ENCODE data around the gene ZNF23. TPM values are rescaled to one million over a fixed set of nuclear protein-coding genes. Genes with fewer than 3 reads are reported as not detected.
A peak's percentile ranks its signal among the peaks of the same experiment; 100 is the strongest.

The ZNF23 gene
- total RNA-seq (2021; ENCODE audit: unreplicated experiment) (11.1 TPM), Bru-seq, nascent RNA (percentile 84 among the genes with signal in this experiment), BruChase-seq, experiment 1, labeled RNA remaining after a 6-hour chase (percentile 72 among the genes with signal in this experiment), BruChase-seq, experiment 2, labeled RNA remaining after a 2-hour chase (percentile 81 among the genes with signal in this experiment)
- 7.8 and 9.6 TPM in 2 replicates for polyA plus RNA-seq (2012)
- long read RNA-seq, full-length matches to known transcripts = 1 of 15 reads
- long read RNA-seq, partial matches to known transcripts = 1 of 15 reads
- long read RNA-seq, other reads (novel, unspliced or antisense) = 13 of 15 reads

DNA sequence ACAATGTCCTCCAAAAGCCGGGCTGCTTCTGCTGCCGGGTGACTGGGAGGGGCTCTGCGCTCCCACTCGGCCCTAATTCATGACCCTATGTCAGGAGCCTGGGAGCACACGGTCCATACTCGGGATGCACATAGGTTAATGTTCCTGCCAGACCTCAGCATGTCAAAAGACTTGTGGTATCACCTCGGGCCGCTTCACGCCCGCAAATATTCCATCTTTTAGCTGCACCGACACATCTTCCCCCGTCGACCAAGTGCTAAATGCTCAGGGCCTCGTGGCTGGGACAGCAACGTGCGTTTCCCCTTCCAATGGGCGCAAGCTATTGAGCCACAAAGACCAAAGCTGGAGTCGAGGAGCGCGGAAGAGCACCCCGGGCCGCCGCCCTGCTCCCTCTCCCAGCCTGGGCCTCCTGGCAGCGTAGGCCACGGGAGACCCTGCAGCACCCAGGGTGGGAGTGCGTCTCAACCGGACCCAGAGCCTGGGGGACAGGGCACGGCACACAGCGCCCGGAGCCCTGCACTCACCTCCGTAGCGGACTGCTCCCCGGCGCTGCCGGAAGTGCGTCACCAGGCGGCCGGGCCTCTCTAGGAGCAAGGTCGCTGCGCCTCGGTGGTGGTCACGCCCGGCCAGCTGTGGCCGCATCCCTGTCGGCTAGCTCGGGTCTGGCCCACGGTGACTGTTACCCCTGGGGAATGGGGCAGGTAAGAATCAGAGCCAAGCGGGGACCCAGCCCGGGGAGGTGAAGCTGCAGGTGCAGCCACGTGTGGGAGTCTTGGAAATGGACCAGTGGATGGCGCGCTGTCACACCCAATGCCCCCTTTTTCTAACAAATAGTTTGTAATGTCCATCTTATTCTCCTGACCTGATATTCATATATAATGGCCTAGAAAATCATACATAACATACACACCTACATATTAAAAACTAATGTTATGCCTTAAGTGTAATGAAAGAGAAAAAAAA is at the start of gene ZNF23:
Gene ZNF23 (minus strand): TSS at position 562 of the 963 bp plus-strand sequence. CDS start 5,451 bp downstream, outside the sequence.
- H3K4me2 ChIP-seq (ENCODE audit: low read length) = peak within 1 kb of the TSS; percentile 91
- 0 out of 2 replicates have a peak, but pooled peaks cover 6% of the 10 kb centered on the region for H4K20me1 ChIP-seq (ENCODE audit: insufficient read depth)
- DNase-seq (ENCODE audit: low read depth, low spot score) (peak; percentile 57), ATAC-seq (peak; percentile 99)
- no peaks in the 10 kb centered on the region for H3K27me3 ChIP-seq (ENCODE audit: insufficient read depth, low read length)
- intact Hi-C loops (cut with micrococcal nuclease) = loop anchor here (1.0 kb wide), 1 partner anchor 22 kb away; no protein-coding TSS in a partner anchor
- POLR2A ChIA-PET = interaction anchor here (1.0 to 2.2 kb wide), 4 partner anchors 12 to 149 kb away, joined by 3 to 11 read pairs (median 3); no protein-coding TSS in a partner anchor
- RAD21 ChIA-PET (ENCODE audit: low non-redundant PET in 1 of 2, low total read pairs in 2 of 2, uncharacterized antibody in 2 of 2, unreplicated experiment in 2 of 2) = interaction anchor here in 1 of 2 experiments (1.3 kb wide), 1 partner anchor 13 kb away, joined by 5 read pairs; no protein-coding TSS in a partner anchor
- TSS peak; percentile 79 for BruUV-seq (replicated peaks)
- peak within 1 kb of the TSS; percentile 41 for H2AFZ ChIP-seq (ENCODE audit: low read depth, low read length, poor library complexity, severe bottlenecking)
- CTCF ChIA-PET = interaction anchor here (1.0 kb wide), 2 partner anchors 17 to 37 kb away, joined by 3 to 5 read pairs; no protein-coding TSS in a partner anchor
- peaks cover 27% of the 10 kb centered on the region for H3K79me2 ChIP-seq (ENCODE audit: insufficient read depth, low read length)
- no peaks in the 10 kb centered on the region for H3K9me2 ChIP-seq (ENCODE audit: insufficient read depth)
- H3K4me1 ChIP-seq (ENCODE audit: control insufficient read depth in 1 of 2, insufficient read depth in 2 of 2, low read length in 2 of 2) = peaks cover 3 to 15% of the 10 kb centered on the region in 2 experiments; a peak in 3 of 4 replicates
- peak within 1 kb of the TSS; percentile 92 to 95 for H3K4me3 ChIP-seq (replicated peaks in 1 of 2; ENCODE audit: low read depth in 1 of 2, low read length in 2 of 2)
- H3K9me3 ChIP-seq (ENCODE audit: control insufficient read depth in 1 of 2, insufficient read depth in 1 of 2, low read depth in 1 of 2, low read length in 2 of 2) = no peaks in the 10 kb centered on the region
- H3K27ac ChIP-seq (ENCODE audit: low read depth, low read length) = peak within 1 kb of the TSS; percentile 50
- H3K9ac ChIP-seq (ENCODE audit: low read length) = peak within 1 kb of the TSS; percentile 96
- H3K36me3 ChIP-seq (ENCODE audit: control insufficient read depth in 1 of 2, insufficient read depth in 2 of 2, low read length in 2 of 2) = no peaks in the 10 kb centered on the region
- TF ChIP-seq, protein P1, sequence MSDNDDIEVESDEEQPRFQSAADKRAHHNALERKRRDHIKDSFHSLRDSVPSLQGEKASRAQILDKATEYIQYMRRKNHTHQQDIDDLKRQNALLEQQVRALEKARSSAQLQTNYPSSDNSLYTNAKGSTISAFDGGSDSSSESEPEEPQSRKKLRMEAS (IDR thresholded peaks at IDR 0.05) = peak; percentile 85
- TF ChIP-seq EZH2 (IDR thresholded peaks at IDR 0.05) (no peak), SP1 (IDR thresholded peaks at IDR 0.05; ENCODE audit: low read depth) (no peak; the same call in 1 of the 2 replicates), EGR1 (IDR thresholded peaks at IDR 0.05; ENCODE audit: low read depth) (no peak), POLR2A (IDR thresholded peaks at IDR 0.05; ENCODE audit: borderline replicate concordance, extremely low read depth, insufficient read depth, insufficient read length) (peak; percentile 76), SRF (IDR thresholded peaks at IDR 0.05; ENCODE audit: low read depth) (peak; percentile 85), RAD21 (IDR thresholded peaks at IDR 0.05; ENCODE audit: low read depth) (peak; percentile 50; the same call in 1 of the 2 replicates), POLR2AphosphoS5 (IDR thresholded peaks at IDR 0.05; ENCODE audit: low read depth, low read length) (peak; percentile 95), SIN3A (IDR thresholded peaks at IDR 0.05; ENCODE audit: low read depth) (peak; percentile 95), YY1 (IDR thresholded peaks at IDR 0.05; ENCODE audit: extremely low read depth, insufficient replicate concordance, low read depth, low read length) (peak; percentile 80), ELF1 (IDR thresholded peaks at IDR 0.05; ENCODE audit: borderline replicate concordance, low read depth) (no peak; the same call in 1 of the 2 replicates), CEBPB (IDR thresholded peaks at IDR 0.05; ENCODE audit: low read depth) (no peak)
- TF ChIP-seq, protein P2, sequence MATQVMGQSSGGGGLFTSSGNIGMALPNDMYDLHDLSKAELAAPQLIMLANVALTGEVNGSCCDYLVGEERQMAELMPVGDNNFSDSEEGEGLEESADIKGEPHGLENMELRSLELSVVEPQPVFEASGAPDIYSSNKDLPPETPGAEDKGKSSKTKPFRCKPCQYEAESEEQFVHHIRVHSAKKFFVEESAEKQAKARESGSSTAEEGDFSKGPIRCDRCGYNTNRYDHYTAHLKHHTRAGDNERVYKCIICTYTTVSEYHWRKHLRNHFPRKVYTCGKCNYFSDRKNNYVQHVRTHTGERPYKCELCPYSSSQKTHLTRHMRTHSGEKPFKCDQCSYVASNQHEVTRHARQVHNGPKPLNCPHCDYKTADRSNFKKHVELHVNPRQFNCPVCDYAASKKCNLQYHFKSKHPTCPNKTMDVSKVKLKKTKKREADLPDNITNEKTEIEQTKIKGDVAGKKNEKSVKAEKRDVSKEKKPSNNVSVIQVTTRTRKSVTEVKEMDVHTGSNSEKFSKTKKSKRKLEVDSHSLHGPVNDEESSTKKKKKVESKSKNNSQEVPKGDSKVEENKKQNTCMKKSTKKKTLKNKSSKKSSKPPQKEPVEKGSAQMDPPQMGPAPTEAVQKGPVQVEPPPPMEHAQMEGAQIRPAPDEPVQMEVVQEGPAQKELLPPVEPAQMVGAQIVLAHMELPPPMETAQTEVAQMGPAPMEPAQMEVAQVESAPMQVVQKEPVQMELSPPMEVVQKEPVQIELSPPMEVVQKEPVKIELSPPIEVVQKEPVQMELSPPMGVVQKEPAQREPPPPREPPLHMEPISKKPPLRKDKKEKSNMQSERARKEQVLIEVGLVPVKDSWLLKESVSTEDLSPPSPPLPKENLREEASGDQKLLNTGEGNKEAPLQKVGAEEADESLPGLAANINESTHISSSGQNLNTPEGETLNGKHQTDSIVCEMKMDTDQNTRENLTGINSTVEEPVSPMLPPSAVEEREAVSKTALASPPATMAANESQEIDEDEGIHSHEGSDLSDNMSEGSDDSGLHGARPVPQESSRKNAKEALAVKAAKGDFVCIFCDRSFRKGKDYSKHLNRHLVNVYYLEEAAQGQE (IDR thresholded peaks at IDR 0.05; ENCODE audit: low read depth) = no peak
- TF ChIP-seq, protein P3, sequence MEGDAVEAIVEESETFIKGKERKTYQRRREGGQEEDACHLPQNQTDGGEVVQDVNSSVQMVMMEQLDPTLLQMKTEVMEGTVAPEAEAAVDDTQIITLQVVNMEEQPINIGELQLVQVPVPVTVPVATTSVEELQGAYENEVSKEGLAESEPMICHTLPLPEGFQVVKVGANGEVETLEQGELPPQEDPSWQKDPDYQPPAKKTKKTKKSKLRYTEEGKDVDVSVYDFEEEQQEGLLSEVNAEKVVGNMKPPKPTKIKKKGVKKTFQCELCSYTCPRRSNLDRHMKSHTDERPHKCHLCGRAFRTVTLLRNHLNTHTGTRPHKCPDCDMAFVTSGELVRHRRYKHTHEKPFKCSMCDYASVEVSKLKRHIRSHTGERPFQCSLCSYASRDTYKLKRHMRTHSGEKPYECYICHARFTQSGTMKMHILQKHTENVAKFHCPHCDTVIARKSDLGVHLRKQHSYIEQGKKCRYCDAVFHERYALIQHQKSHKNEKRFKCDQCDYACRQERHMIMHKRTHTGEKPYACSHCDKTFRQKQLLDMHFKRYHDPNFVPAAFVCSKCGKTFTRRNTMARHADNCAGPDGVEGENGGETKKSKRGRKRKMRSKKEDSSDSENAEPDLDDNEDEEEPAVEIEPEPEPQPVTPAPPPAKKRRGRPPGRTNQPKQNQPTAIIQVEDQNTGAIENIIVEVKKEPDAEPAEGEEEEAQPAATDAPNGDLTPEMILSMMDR (IDR thresholded peaks at IDR 0.05 in 2 of 3, conservative IDR thresholded peaks at IDR 0.05 in 1 of 3; ENCODE audit: borderline replicate concordance in 1 of 3, insufficient read depth in 1 of 3, low read depth in 2 of 3, low read length in 2 of 3) = 0 out of 6 replicates have a peak, but pooled peaks of 2 of the 3 experiments have one; percentile 14 to 18
- TF ChIP-seq, protein P4, sequence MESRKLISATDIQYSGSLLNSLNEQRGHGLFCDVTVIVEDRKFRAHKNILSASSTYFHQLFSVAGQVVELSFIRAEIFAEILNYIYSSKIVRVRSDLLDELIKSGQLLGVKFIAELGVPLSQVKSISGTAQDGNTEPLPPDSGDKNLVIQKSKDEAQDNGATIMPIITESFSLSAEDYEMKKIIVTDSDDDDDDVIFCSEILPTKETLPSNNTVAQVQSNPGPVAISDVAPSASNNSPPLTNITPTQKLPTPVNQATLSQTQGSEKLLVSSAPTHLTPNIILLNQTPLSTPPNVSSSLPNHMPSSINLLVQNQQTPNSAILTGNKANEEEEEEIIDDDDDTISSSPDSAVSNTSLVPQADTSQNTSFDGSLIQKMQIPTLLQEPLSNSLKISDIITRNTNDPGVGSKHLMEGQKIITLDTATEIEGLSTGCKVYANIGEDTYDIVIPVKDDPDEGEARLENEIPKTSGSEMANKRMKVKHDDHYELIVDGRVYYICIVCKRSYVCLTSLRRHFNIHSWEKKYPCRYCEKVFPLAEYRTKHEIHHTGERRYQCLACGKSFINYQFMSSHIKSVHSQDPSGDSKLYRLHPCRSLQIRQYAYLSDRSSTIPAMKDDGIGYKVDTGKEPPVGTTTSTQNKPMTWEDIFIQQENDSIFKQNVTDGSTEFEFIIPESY (IDR thresholded peaks at IDR 0.05; ENCODE audit: extremely low read depth, insufficient replicate concordance, low read length) = no peak

Measured in HCT116 (cell line).